Suprapubic skin (tissue), 3 donors: ENCODE measurements around the gene ACACB.

Experiments
- EP300 ChIP-seq: sonication (generic); formaldehyde crosslinking; IDR thresholded peaks from one replicate; pipeline ENCODE4 v1.6.1; 2017; ENCODE audit warnings: antibody characterized with exemption
- POLR2A ChIP-seq, 2 donors: fragments of 450-650 bp; IDR thresholded peaks; one replicate each; pipeline ENCODE4 v1.6.1; 2017; ENCODE audit warnings: antibody characterized with exemption in 2 of 2, mild to moderate bottlenecking in 2 of 2, moderate library complexity in 2 of 2
- TF ChIP-seq, protein P1 (sequence below), 2 donors: fragments of 200-600 bp in 1 of 2; fragments of 450-650 bp in 1 of 2; sonication (generic) in 1 of 2; IDR thresholded peaks; one replicate each; pipeline ENCODE4 v1.5.1; 2016 to 2019; ENCODE audit warnings: antibody characterized with exemption in 2 of 2, mild to moderate bottlenecking in 1 of 2, moderate library complexity in 1 of 2

- no peak for TF ChIP-seq EP300
- TF ChIP-seq, protein P1, sequence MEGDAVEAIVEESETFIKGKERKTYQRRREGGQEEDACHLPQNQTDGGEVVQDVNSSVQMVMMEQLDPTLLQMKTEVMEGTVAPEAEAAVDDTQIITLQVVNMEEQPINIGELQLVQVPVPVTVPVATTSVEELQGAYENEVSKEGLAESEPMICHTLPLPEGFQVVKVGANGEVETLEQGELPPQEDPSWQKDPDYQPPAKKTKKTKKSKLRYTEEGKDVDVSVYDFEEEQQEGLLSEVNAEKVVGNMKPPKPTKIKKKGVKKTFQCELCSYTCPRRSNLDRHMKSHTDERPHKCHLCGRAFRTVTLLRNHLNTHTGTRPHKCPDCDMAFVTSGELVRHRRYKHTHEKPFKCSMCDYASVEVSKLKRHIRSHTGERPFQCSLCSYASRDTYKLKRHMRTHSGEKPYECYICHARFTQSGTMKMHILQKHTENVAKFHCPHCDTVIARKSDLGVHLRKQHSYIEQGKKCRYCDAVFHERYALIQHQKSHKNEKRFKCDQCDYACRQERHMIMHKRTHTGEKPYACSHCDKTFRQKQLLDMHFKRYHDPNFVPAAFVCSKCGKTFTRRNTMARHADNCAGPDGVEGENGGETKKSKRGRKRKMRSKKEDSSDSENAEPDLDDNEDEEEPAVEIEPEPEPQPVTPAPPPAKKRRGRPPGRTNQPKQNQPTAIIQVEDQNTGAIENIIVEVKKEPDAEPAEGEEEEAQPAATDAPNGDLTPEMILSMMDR (IDR thresholded peaks at IDR 0.05) = no peak
- TF ChIP-seq POLR2A (IDR thresholded peaks at IDR 0.05) = no peak
Observed at GRCh38 chr12:109154451-109155438, 38.4 kb downstream of the ACACB start.
